CD4-positive, alpha-beta T cell treated with Interleukin-15 for 4 hours (primary cell): ENCODE measurements around the gene TACO1.

Experiments used
- DNase-seq: peaks from one replicate; pipeline ENCODE4 v3.0.0-alpha.2; 2020; ENCODE audit warnings: low spot score

The TACO1 gene

GRCh38 chr17:63600569-63601438 is at the start of gene TACO1:
TACO1 (plus strand) TSS chr17:63600895; CDS start chr17:63601084, 189 bp downstream.
- DNase-seq: peak; percentile 75

- no peak for DNase-seq
Measured at GRCh38 chr17:63552211-63552610, 48.5 kb upstream of the TACO1 start.

- no peak for DNase-seq
Measured at GRCh38 chr17:63555500-63556156, 45.1 kb upstream of the TACO1 start.

- no peak for DNase-seq
Measured at GRCh38 chr17:63557416-63557815, 43.3 kb upstream of the TACO1 start.

- no peak for DNase-seq
Measured at GRCh38 chr17:63558441-63558840, 42.3 kb upstream of the TACO1 start.

- DNase-seq: no peak
Measured at GRCh38 chr17:63561819-63562218, 38.9 kb upstream of the TACO1 start.

- no peak for DNase-seq
Measured at GRCh38 chr17:63563339-63563738, 37.4 kb upstream of the TACO1 start.

GRCh38 chr17:63564562-63564961 is 36.1 kb upstream of the TACO1 start:
- no peak for DNase-seq

GRCh38 chr17:63567229-63567628 is 33.5 kb upstream of the TACO1 start:
- DNase-seq: no peak

- DNase-seq: no peak
Measured at GRCh38 chr17:63568563-63568962, 32.1 kb upstream of the TACO1 start.

GRCh38 chr17:63571632-63572310 is 28.9 kb upstream of the TACO1 start:
- DNase-seq: peak; percentile 30

GRCh38 chr17:63573634-63574033 is 27.1 kb upstream of the TACO1 start:
- DNase-seq: no peak

GRCh38 chr17:63578027-63578768 is 22.5 kb upstream of the TACO1 start:
- DNase-seq: no peak

GRCh38 chr17:63578769-63579111 is 22.0 kb upstream of the TACO1 start:
- no peak for DNase-seq

GRCh38 chr17:63579633-63580032 is 21.1 kb upstream of the TACO1 start:
- no peak for DNase-seq

- DNase-seq: no peak
Measured at GRCh38 chr17:63587770-63588169, 12.9 kb upstream of the TACO1 start.

GRCh38 chr17:63588797-63589196 is 11.9 kb upstream of the TACO1 start:
- DNase-seq: no peak

GRCh38 chr17:63589646-63590045 is 11.0 kb upstream of the TACO1 start:
- DNase-seq: no peak

- no peak for DNase-seq
Measured at GRCh38 chr17:63592797-63593196, 7.9 kb upstream of the TACO1 start.

- no peak for DNase-seq
Measured at GRCh38 chr17:63595132-63595531, 5.6 kb upstream of the TACO1 start.

GRCh38 chr17:63596856-63597586 is 3.7 kb upstream of the TACO1 start:
- peak; percentile 45 for DNase-seq

- DNase-seq: peak; percentile 36
Measured at GRCh38 chr17:63598281-63598680, 2.4 kb upstream of the TACO1 start.
